Left renal cortex interstitium (tissue), 4 donors: Measurements from ENCODE around the gene RFNG. TPM values are rescaled to one million over a fixed set of nuclear protein-coding genes. Genes with fewer than 3 reads are reported as not detected.

Source experiments
- DNase-seq, 4 donors: peaks; one replicate each; pipeline ENCODE4 v3.0.0-alpha.2; 2013; ENCODE audit warnings: low read depth in 4 of 4, low spot score in 2 of 4, missing footprints in 1 of 4
- polyA plus RNA-seq, 4 donors: library from polyadenylated mRNA; unstranded; fragments of 120-200 nt; gene quantifications; one replicate each; pipeline ENCODE4 v1.2.1, GENCODE V29; 2013; ENCODE audit not compliant: insufficient read length in 4 of 4

The RFNG gene
- polyA plus RNA-seq: 10 to 100 TPM; 38.2 to 67.5 (median 52.2) TPM

- DNase-seq: peak in 1 of 4 donors; percentile 56
These were observed at the start of gene RFNG, which contains the start of gene GPS1 for GRCh38 chr17:82051776-82052637. Gene RFNG, minus strand, starts transcription at chr17:82051811. Its CDS starts 45 bp downstream, at chr17:82051766. Gene GPS1, plus strand, starts transcription at chr17:82051898. Its CDS starts 34 bp downstream, at chr17:82051932.

- no peak for DNase-seq
These were observed 49.7 kb upstream of the RFNG start for GRCh38 chr17:82101301-82101715.

- DNase-seq: no peak
These were observed 49.1 kb upstream of the RFNG start for GRCh38 chr17:82100502-82101298.

- DNase-seq: no peak
These were observed 47.5 kb upstream of the RFNG start for GRCh38 chr17:82098939-82099763.

GRCh38 chr17:82098169-82098938, 46.7 kb upstream of the RFNG start, which contains the start of gene FASN:
Gene FASN, minus strand, starts transcription at chr17:82098236. Its CDS starts 1,791 bp downstream, at chr17:82096445.
- peak; percentile 73 to 88 (median 83) for DNase-seq

- no peak for DNase-seq
These were observed 46.2 kb upstream of the RFNG start for GRCh38 chr17:82097919-82098168.

GRCh38 chr17:82097184-82097918, 45.7 kb upstream of the RFNG start:
- DNase-seq: no peak

- no peak for DNase-seq
These were observed 45.1 kb upstream of the RFNG start for GRCh38 chr17:82096709-82097183.

- no peak for DNase-seq
These were observed 44.4 kb upstream of the RFNG start for GRCh38 chr17:82095777-82096708.

GRCh38 chr17:82094931-82095776, 43.5 kb upstream of the RFNG start:
- no peak for DNase-seq

GRCh38 chr17:82092995-82093751, 41.6 kb upstream of the RFNG start:
- no peak for DNase-seq

GRCh38 chr17:82092628-82092994, 41.0 kb upstream of the RFNG start:
- DNase-seq: no peak

- DNase-seq: no peak
These were observed 40.5 kb upstream of the RFNG start for GRCh38 chr17:82092094-82092586.

- DNase-seq: no peak
These were observed 39.9 kb upstream of the RFNG start for GRCh38 chr17:82091264-82092066.

- no peak for DNase-seq
These were observed 39.1 kb upstream of the RFNG start for GRCh38 chr17:82090549-82091263.
